ENCODE measurements around the gene BUB3. TPM values are rescaled to one million over a fixed set of nuclear protein-coding genes. Genes with fewer than 3 reads are reported as not detected.

The BUB3 gene, protein sequence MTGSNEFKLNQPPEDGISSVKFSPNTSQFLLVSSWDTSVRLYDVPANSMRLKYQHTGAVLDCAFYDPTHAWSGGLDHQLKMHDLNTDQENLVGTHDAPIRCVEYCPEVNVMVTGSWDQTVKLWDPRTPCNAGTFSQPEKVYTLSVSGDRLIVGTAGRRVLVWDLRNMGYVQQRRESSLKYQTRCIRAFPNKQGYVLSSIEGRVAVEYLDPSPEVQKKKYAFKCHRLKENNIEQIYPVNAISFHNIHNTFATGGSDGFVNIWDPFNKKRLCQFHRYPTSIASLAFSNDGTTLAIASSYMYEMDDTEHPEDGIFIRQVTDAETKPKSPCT
- total RNA-seq: 133 and 200 TPM in 2 replicates

GRCh38 chr10:123154092-123154710 is at the start of gene BUB3:
Gene BUB3, plus strand, starts transcription at chr10:123154402. Its CDS starts 516 bp downstream, at chr10:123154918.

GRCh38 chr10:123135415-123136141 is 18.6 kb upstream of the BUB3 start, which contains the start of gene HMX3:
Gene HMX3, plus strand, starts transcription at chr10:123135970. Its CDS starts 81 bp downstream, at chr10:123136051.

GRCh38 chr10:123147635-123148413 is 6.4 kb upstream of the BUB3 start, which contains the start of gene HMX2:
Gene HMX2, plus strand, starts transcription at chr10:123148136. Its CDS starts 243 bp downstream, at chr10:123148379.

Other genes with a start within 250 kb of the BUB3 start
- not detected in 2 replicates for gene FAM24A, start 243.8 kb upstream of the BUB3 start, total RNA-seq
- 8.8 and 10.3 TPM in 2 replicates for gene C10orf88, start 200.2 kb upstream of the BUB3 start, total RNA-seq
- gene PSTK, start 174.0 kb upstream of the BUB3 start, total RNA-seq: 4.5 and 6.3 TPM in 2 replicates
- 3.6 and 4.8 TPM in 2 replicates for gene IKZF5, start 145.6 kb upstream of the BUB3 start, total RNA-seq
- 8.1 and 14.0 TPM in 2 replicates for gene ACADSB, start 145.4 kb upstream of the BUB3 start, total RNA-seq
- not detected in 2 replicates for gene HMX3, start 18.4 kb upstream of the BUB3 start, total RNA-seq
- gene HMX2, start 6.3 kb upstream of the BUB3 start, total RNA-seq: not detected in 2 replicates